HG02884 (cell line): ENCODE results near the gene XCL2.
"Not testable (repeated sequence)": the region's sequence is repeated elsewhere in the genome, so short reads cannot be mapped to it uniquely, and the experiment has no call there.

Source experiments
- ATAC-seq: cut with Tn5 transposase; IDR thresholded peaks from one replicate; pipeline ENCODE4 v1.9.1; 2021; ENCODE audit warnings: mild to moderate bottlenecking, moderate library complexity; ENCODE audit not compliant: unreplicated experiment

The XCL2 gene

DNA sequence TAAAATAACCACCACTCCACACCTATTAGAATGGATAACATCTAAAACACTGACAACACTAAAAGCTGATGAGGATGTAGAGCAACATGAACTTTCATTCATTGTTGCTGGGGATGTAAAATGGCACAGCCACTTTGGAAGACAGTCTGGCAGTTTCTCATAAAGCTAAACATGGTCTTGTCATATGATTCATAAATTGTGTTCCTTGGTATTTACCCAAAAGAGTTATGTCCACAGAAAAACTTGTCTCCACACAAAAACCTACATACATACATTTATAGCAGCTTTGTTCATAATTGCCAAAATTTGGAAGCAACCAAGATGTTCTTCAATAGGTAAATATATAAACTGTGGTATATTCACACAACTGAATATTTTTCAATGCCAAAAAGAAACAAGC, 16.6 kb upstream of the XCL2 start:
- ATAC-seq: no peak

DNA sequence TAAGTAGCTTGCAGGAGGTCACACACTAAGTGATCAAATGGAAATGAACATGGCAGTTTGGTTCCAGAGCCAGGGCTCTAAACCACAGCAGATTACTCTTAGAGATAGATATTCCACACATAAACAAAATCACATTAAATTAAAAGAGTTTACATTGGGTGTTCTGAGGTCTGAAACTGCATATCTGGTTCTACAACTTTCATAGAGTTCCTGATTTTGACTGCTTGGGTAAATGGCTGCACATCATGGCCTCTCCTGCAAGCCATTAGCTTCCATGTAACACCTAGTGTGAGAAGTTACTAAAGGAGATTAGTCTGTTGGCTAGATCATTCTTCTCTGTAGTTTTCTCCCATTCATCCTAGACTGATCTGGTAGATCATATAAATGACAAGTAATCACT, 12.8 kb upstream of the XCL2 start:
- ATAC-seq: no peak

DNA sequence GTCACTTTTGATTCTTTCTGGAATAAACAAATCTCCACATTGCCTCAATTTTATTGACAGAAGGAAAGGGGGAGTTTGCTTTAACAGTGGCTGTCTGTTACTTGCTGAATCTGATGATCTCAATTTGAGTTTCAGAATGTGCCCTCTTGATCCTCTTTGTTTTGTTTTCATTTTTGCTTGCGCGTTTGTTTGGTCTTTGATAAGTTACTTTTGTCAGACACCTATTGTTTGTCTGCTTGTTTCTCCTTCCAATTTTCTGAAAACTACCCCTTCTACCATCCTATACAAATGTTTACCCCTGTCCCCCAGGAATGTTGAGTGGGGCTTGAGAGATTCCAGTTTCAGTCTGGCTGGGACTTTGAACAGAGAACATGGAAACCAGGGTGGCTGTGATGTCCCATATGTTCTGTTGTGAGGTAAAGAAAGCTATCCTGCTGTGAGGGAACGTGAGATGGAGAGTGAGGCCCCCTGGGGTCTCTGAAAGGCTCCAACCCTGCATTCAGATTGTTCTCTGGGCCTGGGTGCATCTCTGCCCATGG, 11.8 kb upstream of the XCL2 start:
- no peak for ATAC-seq

DNA sequence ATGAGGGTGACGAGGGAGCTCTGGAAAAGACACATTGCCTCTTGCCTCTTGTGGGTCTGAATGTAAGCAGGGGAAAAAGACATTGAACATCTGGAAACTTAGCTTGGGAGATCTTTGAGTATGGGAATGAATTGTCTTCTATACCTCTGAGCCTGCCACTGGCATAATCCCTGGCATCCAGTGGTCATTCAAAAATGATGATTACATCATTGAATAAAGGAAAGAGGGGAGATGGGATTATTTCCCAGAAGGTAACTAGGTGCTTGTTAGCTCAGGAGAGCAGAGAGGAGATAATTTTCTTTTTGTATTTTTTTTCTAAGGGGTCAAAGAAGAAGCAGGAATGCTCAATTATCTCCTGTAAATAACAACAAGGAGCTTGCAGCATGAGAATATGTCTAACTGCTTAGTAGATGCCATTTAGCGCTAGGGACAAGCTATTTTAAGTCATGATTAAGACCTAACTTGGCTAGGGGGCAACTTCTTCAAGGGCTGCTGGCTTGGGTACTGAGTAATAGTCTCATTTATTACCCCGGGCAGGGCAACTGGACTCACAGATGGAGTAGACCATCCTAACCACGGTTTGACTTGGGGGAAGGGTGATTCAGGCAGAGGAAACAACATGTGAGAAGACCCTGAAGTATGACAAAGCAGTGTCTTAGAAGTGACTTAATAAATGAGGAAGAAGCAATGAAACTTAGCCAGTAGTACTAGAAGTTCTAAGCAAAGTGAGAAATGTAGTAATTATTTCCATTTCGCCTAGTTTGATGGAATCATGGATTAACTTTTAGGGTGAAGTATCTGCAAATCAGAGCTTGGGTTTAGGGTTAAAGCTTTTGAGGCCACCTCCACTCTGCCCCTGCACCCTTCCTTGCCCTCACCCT, 11.0 kb upstream of the XCL2 start:
- ATAC-seq: no peak

DNA sequence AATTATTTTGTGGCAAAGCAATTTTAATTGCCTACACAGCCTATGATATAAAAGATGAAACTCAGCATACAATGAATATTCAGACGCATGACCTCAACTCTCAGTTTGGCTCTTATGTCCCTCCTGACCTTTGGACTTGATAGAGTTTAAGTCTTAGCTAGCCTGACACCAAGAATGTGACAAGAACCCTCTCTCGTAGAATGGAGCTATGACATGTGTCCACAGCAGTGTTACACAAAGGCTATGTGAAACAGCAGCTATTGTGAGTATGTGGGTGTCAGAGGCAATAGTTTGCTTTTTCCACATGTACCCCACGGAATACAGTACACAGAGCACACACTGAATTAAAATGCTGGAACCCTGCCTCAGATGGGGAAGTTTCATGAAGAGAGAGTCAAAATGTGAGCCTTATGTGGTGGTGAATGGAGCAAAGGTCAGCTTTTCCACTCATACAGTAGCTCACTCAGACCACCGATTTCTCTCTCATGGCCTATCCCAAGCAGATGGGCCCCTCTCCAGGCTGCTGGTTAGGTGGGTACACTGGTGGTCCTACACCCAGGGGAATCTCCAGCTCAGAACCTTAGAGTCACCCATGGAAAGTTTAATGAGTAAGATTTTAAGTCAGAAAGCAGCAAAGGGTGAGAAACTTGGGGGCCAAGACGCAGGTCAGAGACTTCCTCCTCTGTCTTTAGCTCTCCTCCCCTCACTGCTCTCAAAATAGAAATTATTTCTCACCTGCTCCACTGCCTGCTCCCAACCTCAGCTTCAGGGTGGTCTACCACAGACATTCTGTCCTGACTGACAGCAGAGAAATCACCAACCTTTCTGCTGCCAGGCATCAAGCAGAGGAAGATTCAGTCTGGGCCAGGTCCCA, 10.1 kb upstream of the XCL2 start:
- ATAC-seq: no peak

DNA sequence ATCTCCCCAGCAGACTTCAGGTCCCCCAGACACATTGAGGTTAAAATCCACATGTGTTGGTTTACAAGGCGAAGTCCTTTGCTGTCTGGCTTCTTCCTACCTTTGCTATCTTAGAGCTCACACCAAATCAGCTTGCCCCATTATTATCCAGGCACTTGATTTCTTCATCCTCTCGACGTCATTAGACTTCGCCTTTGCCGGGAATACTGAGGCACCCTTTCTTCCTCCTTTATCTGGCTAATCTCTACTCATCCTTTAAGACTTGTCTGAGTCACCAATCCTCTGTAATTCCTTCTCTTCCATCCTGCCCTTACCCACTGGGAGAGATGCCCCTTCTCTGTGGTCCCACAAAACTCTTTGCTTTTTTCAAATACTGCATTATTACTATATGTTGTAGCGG, 9.2 kb upstream of the XCL2 start:
- no peak for ATAC-seq

DNA sequence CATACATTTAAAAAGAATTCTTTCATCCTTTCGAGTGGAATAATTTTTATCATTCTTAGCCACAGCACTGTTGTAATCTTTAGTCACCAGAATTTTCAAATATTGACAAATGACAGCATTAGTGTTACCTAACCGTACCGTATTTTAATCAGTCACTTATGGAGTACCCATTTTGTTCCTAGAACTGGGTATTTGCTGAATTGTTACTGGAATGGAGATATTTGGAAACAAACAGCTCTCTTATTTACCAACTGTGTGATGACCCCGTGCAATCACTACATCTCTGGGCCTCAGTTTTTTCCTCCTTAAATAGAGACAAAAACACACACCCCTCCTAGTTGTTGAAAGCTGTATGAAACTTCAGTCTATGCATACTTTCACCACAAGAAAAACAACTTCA, 7.9 kb upstream of the XCL2 start:
- ATAC-seq: no peak

DNA sequence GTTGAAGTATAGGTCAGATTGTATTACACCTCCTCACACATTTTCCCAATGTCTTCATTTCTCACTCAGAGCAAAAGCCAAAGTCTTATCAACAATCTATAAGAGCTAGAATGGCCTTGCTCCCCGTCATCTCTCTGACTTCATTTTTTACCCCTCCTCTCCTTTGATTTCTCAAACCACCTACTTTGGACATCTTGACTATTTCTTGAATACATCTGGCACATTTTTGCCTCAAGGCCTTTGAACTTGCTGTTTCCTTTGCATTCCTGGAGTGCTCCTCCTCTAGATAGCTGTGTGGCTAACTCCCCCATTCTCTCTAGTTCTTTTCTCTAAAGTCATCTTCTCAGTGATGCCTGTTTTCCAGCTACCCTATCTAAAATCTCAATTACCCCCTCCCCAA, 7.2 kb upstream of the XCL2 start:
- no peak for ATAC-seq

DNA sequence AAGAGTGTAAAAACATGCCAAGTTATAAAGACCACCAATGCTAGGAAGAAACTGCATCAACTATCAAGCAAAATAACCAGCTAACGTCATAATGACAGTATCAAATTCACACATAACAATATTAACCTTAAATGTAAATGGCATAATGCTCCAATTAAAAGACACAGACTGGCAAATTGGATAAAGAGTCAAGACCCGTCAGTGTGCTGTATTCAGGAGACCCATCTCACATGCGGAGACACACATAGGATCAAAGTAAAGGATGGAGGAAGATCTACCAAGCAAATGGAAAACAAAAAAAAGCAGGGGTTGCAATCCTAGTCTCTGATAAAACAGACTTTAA, 2.7 kb upstream of the XCL2 start:
- not testable (repeated sequence) for ATAC-seq

DNA sequence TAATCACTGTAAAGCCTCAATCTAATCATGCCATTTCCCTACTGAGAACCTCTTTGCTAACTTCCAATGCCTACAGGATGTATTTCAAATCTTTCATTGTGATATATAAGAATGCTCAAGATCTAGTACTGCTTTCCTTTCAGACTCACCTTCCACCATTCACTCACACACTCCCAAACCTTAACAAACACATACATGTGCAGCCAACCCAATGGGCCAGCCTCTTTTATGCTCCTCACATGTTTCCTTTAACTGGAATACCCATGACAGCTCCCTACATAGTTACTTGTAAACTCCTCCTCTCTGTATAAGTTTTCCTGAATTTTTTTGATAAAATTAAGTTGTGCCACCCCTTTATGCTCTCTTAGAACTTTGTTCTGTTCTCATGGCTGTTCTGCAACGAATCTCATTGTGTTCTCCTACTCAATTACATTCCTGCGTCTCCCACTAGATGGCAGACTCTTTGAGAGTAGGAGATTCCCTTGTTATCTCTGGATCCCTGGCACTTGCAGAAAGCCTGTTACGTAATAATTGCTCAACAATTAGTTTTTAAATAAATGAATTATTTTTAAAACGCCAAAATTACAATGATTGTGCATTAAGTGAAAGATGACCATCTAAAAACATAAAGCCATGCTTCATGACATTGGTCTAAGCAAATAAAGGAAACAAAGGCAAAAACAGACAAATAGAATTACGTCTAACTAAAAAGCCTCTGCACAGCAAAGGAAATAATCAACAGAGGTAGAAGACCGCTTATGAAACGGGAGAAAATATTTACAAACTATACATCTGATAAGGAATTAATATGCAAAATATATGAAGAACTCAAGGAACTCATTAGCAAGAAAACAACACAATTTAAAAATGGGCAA, 2.1 kb upstream of the XCL2 start:
- ATAC-seq: not testable (repeated sequence)

DNA sequence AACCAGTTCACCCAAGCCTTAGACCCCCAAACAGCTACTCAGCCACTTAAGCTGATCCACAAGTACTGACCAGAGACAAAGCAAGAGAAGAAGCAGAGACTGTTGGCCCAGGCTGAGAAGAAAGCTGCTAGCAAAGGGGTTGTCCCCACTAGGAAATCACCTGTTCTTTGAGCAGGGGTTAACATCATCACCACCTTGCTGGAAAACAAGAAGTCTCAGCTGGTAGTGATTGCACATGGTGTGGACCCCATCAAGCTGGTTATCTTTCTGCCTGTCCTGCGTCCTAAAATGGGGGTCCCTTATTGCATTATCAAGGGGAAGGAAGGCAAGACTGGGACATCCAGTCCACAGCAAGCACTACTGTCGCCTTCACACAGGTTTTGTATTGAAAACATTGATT, 819 bp downstream of the XCL2 start:
- ATAC-seq: not testable (repeated sequence)

DNA sequence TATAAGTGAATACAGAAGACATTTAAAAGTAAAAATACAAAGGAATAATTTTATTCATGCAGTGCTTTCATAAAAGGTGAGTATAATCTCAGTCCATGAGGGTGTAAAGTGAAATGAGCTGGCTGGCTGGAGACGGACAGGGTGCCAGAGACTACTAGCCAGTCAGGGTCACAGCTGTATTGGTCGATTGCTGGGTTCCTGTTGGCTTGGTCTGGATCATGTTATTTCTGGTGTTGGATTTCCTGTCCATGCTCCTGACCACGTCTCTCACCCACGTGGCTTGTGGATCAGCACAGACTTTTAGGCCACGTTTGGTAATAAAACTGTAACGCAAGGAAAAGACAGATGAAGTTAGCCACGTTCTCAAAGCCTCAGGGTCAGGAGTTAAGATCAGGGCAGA, 3.0 kb downstream of the XCL2 start:
- ATAC-seq: not testable (repeated sequence)

DNA sequence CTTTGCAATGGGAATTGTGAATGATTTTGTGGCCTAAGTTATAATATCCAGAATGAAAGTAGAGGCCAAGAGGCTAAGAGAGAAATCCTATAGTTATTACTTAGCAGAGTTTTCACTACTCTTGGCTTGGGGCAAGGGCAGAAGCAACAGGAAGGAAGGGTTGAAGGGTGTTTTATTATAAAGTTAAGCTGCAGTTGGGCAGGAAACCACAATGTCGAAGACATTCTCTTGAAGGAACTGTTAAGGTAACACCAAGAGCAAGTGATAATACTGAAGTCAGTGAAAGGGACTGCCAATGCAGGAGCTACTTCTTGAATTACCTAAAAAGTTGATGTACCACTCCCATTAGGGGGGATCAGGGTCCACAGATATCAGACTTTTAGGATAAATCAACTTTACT, 8.3 kb downstream of the XCL2 start:
- no peak for ATAC-seq

DNA sequence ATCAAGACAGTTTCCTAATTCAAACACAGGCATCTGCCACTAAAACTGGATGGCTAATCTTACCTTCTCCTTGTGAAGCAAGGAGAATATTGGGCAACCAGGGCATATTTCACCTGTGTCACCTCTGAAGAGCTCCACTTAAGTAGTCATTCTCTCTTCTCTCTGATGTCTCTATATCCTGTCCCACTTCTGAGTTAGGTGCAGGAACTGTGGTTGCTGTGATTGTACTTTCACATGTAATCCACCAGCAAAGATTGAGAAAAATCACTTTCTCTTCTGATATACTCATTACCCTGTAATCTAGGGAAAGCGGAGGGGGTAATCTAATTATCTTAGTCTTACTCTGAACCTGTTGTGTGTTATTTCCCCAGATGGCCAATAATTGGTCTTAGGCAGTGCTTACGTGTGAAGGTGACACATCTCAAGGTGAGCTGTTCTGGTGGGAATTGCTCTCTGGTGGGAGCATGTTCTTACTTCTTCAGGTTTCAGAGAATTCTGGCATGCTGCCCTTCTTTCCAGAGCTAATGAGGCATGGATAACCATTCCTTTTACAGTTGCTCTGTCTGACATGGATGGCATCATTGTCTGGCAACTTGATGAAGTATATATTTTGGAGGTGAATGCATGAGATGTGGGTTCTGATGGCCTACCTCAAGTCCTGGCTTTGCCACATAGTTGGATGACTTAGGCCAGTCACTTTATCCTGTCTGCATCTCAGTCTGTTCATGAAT, 12.0 kb downstream of the XCL2 start:
- no peak for ATAC-seq

DNA sequence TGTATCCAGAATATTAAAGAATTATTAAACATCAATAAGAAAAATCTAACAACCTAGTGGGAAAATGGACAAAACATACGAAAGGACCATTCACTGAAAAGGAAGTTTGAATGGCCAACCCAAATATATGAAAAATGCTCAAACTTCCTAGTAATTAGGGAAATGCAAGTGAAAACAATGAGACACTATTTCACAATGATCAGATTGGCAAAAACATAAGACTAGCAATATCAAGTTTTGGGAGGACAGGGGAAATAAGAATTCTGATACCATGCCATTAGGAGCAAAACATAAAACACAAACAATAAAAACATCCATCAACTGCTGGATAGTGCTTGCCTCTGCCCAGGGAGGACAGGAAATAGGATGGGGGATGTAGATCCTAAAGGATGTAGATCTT, 14.3 kb downstream of the XCL2 start:
- no peak for ATAC-seq

DNA sequence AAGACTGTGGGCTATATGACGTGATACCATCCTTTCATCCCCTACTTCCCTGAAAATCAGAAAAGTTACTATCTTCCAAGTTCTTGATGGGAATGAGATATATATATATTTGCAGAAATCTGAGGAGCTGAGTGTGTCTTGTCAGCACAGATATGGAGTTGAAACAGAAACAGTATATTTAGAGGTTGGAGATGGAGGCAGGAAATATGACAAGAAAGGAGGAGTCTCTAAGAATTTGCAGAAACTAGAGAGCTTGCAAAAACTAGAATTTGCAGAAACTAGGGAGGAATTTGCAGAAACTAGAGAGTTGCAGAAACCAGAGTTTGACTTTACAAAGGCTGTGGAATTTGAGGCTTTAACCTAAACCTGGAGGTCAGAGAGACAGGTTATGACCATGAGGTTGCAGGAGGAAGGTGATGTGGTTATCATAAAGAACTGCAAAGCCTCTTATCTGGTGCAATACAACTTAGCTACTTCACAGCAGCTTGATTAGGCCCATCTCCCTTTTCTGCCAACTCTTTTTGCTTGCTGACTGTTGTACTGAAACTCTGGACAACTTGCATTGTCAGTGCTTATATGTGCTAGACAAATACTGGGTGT, 22.3 kb downstream of the XCL2 start:
- no peak for ATAC-seq

DNA sequence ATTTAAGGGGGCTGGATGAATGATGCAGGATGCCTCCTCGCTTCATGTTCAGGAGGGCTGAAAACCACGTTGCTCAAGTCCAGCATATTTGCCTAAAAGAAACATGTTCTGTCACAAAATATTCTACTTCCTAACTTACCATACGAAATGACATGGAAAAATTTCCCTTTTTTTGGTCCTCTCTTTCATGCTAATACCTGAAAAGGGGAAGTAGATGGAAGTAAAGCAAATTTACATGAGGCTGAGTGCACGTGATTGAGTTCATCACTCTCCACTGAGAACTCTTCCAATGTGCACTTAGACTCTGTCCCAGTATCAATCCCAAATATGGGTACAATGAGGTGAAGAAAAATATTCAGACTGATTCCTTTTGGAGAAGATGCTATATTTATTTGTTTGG, 23.0 kb downstream of the XCL2 start:
- no peak for ATAC-seq

DNA sequence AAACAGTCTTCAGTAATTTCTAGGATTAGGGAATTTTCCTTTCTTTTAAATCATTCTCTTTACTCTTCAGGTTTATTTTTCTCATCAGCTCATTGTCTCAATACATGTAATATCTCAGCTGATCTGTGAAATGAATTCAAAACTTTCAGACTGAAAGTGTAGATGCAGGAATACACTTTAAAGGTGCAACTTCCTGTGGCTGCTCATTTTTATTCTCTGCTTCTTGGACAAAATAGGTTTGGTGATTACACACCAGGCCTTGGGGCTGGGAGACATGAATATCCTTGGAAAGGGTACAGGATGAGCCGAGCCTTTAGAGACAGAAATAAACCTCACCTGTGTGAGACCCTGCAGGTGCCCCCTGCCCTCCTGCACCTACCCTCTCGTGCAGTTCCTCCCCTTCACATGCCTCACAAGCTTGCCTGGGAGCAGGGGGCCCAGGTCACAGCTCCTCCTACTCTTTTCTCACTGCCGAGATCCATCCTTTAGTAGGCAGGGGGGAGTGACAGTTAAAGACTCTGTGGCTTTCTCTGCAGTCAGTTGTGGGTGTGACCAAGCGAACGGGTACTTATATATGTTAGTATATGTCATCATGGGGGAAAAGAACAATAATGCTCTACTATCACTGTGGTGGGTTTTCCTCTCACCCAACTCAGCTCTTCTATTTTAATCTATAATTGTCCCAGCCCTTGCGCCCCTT, 23.6 kb downstream of the XCL2 start:
- no peak for ATAC-seq

DNA sequence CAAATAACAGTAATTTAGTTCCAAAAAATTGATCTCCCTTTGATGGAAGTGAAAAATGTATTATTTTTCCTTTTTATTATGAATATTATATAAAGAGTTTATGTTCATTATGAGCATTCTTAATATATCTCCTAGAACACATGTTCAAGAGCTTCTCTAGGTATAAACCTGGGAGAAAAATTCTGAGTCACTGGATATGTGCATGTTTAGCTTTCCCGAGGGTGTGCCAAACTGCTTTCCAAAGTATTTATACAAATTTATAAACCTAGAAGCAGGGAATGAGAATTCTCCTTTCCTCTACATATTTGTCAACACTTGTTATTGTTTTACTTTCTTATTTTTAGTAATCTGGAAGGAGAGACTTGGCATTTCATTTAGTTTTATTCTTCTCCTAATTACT, 25.0 kb downstream of the XCL2 start:
- no peak for ATAC-seq
